Muscle layer of colon (tissue), 2 donors: ENCODE measurements around the gene CD8B.

ENCODE experiments used
- H3K27ac ChIP-seq: one replicate; pipeline ENCODE4 v1.7.0; 2013; ENCODE audit warnings: low read depth, mild to moderate bottlenecking, low read length, moderate library complexity
- H3K27me3 ChIP-seq, 2 donors: one replicate each; pipeline ENCODE4 v1.7.0; 2013; ENCODE audit warnings: low read length in 2 of 2, mild to moderate bottlenecking in 2 of 2; ENCODE audit not compliant: insufficient read depth in 2 of 2, control insufficient read depth in 1 of 2
- H3K36me3 ChIP-seq: one replicate; pipeline ENCODE4 v1.7.0; 2013; ENCODE audit warnings: mild to moderate bottlenecking, low read length; ENCODE audit not compliant: insufficient read depth
- H3K4me1 ChIP-seq: one replicate; pipeline ENCODE4 v1.7.0; 2013; ENCODE audit warnings: mild to moderate bottlenecking, low read length; ENCODE audit not compliant: insufficient read depth
- H3K4me3 ChIP-seq, 2 donors: one replicate each; pipeline ENCODE4 v1.7.0; 2013; ENCODE audit warnings: low read length in 2 of 2, low read depth in 1 of 2, mild to moderate bottlenecking in 1 of 2, moderate library complexity in 1 of 2
- H3K9ac ChIP-seq: one replicate; pipeline ENCODE4 v1.7.0; 2013; ENCODE audit warnings: low read length
- H3K9me3 ChIP-seq: one replicate; pipeline ENCODE4 v1.7.0; 2013; ENCODE audit warnings: mild to moderate bottlenecking, low read length
- donor health status: abdominal sarcoma.
- donor health status: Adenocarcinoma of cecum.

CD8B gene

DNA sequence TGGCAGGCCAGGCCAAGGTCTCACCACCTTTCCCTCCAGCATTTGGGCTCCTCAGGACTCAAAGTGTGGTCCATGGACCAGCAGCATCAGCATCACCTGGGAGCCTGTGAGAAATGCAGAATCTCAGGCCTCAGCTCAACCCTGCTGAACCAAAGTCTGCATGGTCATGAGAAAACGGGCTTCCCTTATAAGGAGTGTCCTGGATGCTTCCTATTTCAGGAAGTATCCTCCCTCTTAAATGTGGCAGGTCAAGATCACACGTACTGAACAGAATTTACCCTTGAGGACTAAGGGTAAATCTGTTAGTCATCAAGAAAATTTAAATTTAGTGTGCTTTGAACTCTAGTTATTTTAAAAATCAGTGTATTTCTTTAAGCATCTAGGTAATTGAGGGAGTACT lies 82.7 kb downstream of the CD8B start:
- H3K4me1 ChIP-seq, result no peaks in the 10 kb centered on the region
- H3K4me3 ChIP-seq, result no peak overlapping the region
- H3K27me3 ChIP-seq, result no peaks in the 10 kb centered on the region
- H3K27ac ChIP-seq, result no peak overlapping the region
- H3K36me3 ChIP-seq, result peaks cover 10% of the 10 kb centered on the region
- no peaks in the 10 kb centered on the region for H3K9me3 ChIP-seq
- H3K9ac ChIP-seq, result no peak overlapping the region

DNA sequence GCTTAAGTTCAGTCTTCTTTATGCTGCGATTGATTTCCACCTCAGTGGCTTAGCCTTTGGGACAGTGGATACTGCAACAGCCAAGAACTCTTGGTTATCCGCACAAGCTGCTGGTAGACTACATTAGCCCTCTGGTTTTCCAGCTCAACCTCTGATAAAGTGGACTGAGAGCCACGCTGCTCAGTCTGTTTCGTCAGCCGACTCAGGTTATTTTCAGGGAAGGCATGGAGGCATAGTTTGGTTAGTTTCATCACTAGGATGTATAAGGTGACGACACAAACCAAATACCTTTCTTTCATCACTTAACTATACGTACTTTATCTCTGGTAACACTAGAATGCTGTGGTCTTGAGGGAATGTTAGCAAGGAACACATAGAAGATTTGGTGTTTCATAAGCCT lies 85.2 kb downstream of the CD8B start:
- no peaks in the 10 kb centered on the region for H3K9me3 ChIP-seq
- H3K27ac ChIP-seq, result no peak overlapping the region
- no peaks in the 10 kb centered on the region for H3K4me1 ChIP-seq
- no peaks in the 10 kb centered on the region for H3K27me3 ChIP-seq
- H3K9ac ChIP-seq, result no peak overlapping the region
- peaks cover 17% of the 10 kb centered on the region for H3K36me3 ChIP-seq
- no peak overlapping the region for H3K4me3 ChIP-seq

GRCh38 chr2:86775338-86775737 lies 86.3 kb downstream of the CD8B start:
- no peak overlapping the region for H3K9ac ChIP-seq
- H3K36me3 ChIP-seq, result peaks cover 28% of the 10 kb centered on the region
- no peaks in the 10 kb centered on the region for H3K4me1 ChIP-seq
- no peaks in the 10 kb centered on the region for H3K27me3 ChIP-seq
- H3K27ac ChIP-seq, result no peak overlapping the region
- H3K4me3 ChIP-seq, result no peak overlapping the region
- H3K9me3 ChIP-seq, result no peaks in the 10 kb centered on the region

DNA sequence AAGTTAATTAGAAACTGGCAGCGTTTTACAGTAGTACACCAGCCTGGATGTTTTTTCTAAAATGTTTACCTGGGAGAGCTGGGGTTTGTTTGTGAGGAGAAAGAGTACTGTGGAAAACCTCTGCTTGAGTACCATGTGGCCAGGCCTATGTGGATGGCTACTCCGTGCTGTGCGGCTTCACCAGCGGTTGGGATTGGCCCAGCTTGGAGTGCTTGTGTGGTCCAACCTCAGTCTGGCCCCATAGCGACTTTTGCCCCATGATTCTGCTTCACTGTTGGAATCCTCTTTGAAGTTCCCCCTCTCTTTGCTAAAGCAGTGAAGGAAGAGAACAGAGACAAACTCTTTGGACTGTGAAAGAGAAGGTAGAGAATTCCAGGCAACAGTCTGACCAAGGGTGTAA lies 86.8 kb downstream of the CD8B start:
- H3K27me3 ChIP-seq, result no peaks in the 10 kb centered on the region
- H3K27ac ChIP-seq, result no peak overlapping the region
- no peak overlapping the region for H3K9ac ChIP-seq
- H3K4me1 ChIP-seq, result no peaks in the 10 kb centered on the region
- no peaks in the 10 kb centered on the region for H3K9me3 ChIP-seq
- H3K4me3 ChIP-seq, result no peak overlapping the region
- peaks cover 33% of the 10 kb centered on the region for H3K36me3 ChIP-seq

- Histone ChIP-seq H3K27me3 (no peaks in the 10 kb centered on the region), H3K36me3 (peaks cover 44% of the 10 kb centered on the region), H3K9ac (no peak overlapping the region), H3K9me3 (no peaks in the 10 kb centered on the region), H3K4me1 (peaks cover 7% of the 10 kb centered on the region), H3K4me3 (no peak overlapping the region), H3K27ac (no peak overlapping the region)
Measured at GRCh38 chr2:86772611-86773010, 89.1 kb downstream of the CD8B start.

DNA sequence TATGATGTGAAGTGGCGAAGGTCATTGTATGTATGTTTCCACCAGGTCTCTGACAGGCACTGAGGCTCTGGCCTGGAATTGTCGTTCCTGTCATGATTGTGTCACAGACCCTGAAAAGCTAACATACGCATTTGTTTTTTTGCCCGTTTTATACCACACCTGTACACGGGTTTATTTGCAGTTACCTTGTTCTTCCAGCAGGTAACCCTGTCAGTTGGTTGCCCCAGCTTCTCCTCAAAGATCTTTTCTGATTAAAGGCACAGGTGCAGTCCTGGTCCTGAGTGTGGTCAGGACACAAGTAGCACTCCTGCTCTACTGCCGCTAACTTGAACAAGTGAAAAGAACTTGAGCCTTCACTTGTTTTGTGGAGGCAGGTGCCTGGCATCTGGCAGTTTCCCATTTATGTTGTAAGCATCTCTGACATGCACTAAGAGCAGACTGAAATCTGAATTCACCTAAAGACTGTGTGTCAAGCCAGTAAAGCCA lies 90.8 kb downstream of the CD8B start:
- no peak overlapping the region for H3K4me3 ChIP-seq
- H3K9ac ChIP-seq, result no peak overlapping the region
- peaks cover 7% of the 10 kb centered on the region for H3K4me1 ChIP-seq
- H3K9me3 ChIP-seq, result no peaks in the 10 kb centered on the region
- no peak overlapping the region for H3K27ac ChIP-seq
- H3K36me3 ChIP-seq, result peaks cover 48% of the 10 kb centered on the region
- no peaks in the 10 kb centered on the region for H3K27me3 ChIP-seq

DNA sequence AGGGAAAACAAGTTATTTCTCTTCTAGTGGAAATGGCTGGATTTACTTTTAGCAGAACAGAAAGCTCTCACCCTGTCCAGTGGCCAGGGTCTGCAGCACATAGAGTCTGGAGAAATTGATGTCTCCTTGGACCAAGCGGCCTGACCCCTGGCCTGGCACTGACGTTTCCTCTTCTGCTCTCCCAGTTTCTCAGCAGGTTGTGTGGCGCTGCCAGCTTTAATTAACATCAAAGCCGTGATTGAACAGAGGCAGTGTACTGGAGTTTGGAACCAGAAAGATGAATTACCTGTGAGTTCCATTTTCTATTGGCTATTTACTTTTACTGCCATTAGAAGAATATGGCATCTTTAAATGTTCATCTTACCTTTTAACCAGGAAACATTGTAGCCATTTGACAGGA lies 91.8 kb downstream of the CD8B start:
- peaks cover 7% of the 10 kb centered on the region for H3K4me1 ChIP-seq

DNA sequence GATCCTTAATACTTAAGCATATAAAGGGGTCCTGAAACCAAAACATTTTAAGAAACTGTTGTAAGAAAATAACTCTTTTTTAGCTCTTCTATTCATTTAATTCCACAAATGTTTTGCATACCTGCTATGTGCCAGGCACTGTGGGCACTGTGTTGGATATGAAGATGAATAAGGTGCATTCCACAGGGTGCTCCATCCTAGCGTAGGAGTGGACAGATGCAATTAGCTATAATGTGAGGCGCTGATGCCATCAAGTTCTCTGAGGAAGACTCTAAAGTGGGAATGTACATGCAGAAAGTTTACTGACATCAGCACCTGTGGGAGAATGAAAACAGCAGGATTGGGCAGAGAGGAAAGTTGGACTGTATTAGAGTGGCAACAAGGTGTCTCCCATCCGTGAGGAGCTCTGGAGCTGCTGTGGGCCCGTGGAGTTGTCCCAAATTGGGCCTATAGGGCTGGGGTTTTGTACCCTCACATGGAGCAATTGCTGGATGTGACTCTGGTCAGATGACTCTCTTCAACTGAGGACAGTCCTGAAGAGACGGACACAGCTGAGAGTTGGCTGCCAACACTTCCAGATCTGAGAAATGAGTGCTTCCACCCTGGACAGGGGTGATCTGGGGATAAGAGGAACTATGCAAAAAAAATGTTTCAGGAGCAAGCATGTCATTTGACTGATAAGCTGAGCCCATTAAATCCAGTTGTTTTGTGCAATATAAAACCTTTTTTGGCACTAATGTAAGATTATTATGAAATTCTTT lies 93.3 kb downstream of the CD8B start:
- peaks cover 40% of the 10 kb centered on the region for H3K36me3 ChIP-seq
- H3K27ac ChIP-seq, result no peak overlapping the region
- H3K9me3 ChIP-seq, result no peaks in the 10 kb centered on the region
- no peak overlapping the region for H3K9ac ChIP-seq
- H3K27me3 ChIP-seq, result no peaks in the 10 kb centered on the region
- H3K4me3 ChIP-seq, result no peak overlapping the region
- H3K4me1 ChIP-seq, result peaks cover 7% of the 10 kb centered on the region

More for the DNA sequence above, 91.8 kb downstream of the CD8B start:
- Histone ChIP-seq H3K4me3 (no peak overlapping the region), H3K36me3 (peaks cover 48% of the 10 kb centered on the region), H3K27me3 (no peaks in the 10 kb centered on the region), H3K27ac (no peak overlapping the region), H3K9me3 (no peaks in the 10 kb centered on the region), H3K9ac (no peak overlapping the region)
